Measurements from ENCODE around the gene ZNF33B.
"Not testable (repeated sequence)": the region's sequence is repeated elsewhere in the genome, so short reads cannot be mapped to it uniquely, and the experiment has no call there.

The ZNF33B gene

GRCh38 chr10:42609872-42610271 is 28.5 kb downstream of the ZNF33B start:
- no peak for DNase-seq

- DNase-seq = no peak
These were observed 40.0 kb downstream of the ZNF33B start for GRCh38 chr10:42598249-42598873.

GRCh38 chr10:42596196-42596595 is 42.2 kb downstream of the ZNF33B start:
- DNase-seq = no peak

- DNase-seq = no peak
These were observed 44.1 kb downstream of the ZNF33B start for GRCh38 chr10:42594246-42594650.

GRCh38 chr10:42593284-42593683 is 45.1 kb downstream of the ZNF33B start:
- no peak for DNase-seq

GRCh38 chr10:42583828-42584227 is 54.5 kb downstream of the ZNF33B start:
- no peak for DNase-seq

- DNase-seq = no peak
These were observed 60.4 kb downstream of the ZNF33B start for GRCh38 chr10:42578019-42578418.

- DNase-seq = no peak
These were observed 62.0 kb downstream of the ZNF33B start for GRCh38 chr10:42576338-42576737.

- DNase-seq = no peak
These were observed 64.0 kb downstream of the ZNF33B start for GRCh38 chr10:42574336-42574735.

- no peak for DNase-seq
These were observed 81.4 kb downstream of the ZNF33B start for GRCh38 chr10:42556931-42557330.

- not testable (repeated sequence) for DNase-seq
These were observed 84.8 kb downstream of the ZNF33B start for GRCh38 chr10:42553576-42553975.

GRCh38 chr10:42553064-42553407 is 85.3 kb downstream of the ZNF33B start:
- DNase-seq = no peak

- DNase-seq = peak; percentile 93
These were observed 85.9 kb downstream of the ZNF33B start for GRCh38 chr10:42552188-42553063.

- DNase-seq = no peak
These were observed 86.7 kb downstream of the ZNF33B start for GRCh38 chr10:42551582-42552187.

GRCh38 chr10:42549851-42550250 is 88.5 kb downstream of the ZNF33B start:
- DNase-seq = no peak

GRCh38 chr10:42548254-42548653 is 90.1 kb downstream of the ZNF33B start:
- no peak for DNase-seq

- DNase-seq = no peak
These were observed 93.4 kb downstream of the ZNF33B start for GRCh38 chr10:42544945-42545344.

GRCh38 chr10:42543840-42544372 is 94.5 kb downstream of the ZNF33B start:
- DNase-seq = no peak

Data from stimulated activated CD4-positive, alpha-beta T cell treated with anti-CD3 and anti-CD28 coated beads, Interleukin-12 subunit alpha, Interleukin-12 subunit beta, amount 100 ng/mL, for 4 hours (primary cell).